IMR-90 (cell line): ENCODE measurements around the gene SARDH. TPM values are rescaled to one million over a fixed set of nuclear protein-coding genes. Genes with fewer than 3 reads are reported as not detected.

Source experiments
- ATAC-seq: fragments of 200-7000 bp; cut with Tn5 transposase; 2 replicates; pipeline ENCODE4 v1.9.1; 2020; ENCODE audit warnings: low read depth, mild to moderate bottlenecking, moderate library complexity
- BruUV-seq: library from RNA; stranded (reverse); fragments of 400-500 nt; replicated peaks from 2 replicates; lab custom pipeline; 2021; lab: Mats Ljungman, UMichigan
- CTCF ChIA-PET: fragments of 300-600 bp; formaldehyde crosslinking; extraction: SDS; loops from one replicate; lab custom pipeline; 2021; ENCODE audit warnings: antibody characterized with exemption; lab: Yijun Ruan, JAX
- POLR2A ChIA-PET: fragments of 300-600 bp; sonication (Branson Sonifier 250); formaldehyde crosslinking; loops from one replicate; lab custom pipeline; 2022; ENCODE audit warnings: antibody characterized with exemption; ENCODE audit not compliant: unreplicated experiment; lab: Charles Lee
- DNase-seq: peaks from one replicate; pipeline ENCODE4 v3.0.0; 2013
- H2AFZ ChIP-seq: replicated peaks from 2 replicates; pipeline ENCODE3; 2013; ENCODE audit warnings: low read length, mild to moderate bottlenecking; ENCODE audit not compliant: poor library complexity
- H2AK5ac ChIP-seq: 2 replicates; pipeline ENCODE4 v1.6.1; 2013; ENCODE audit warnings: low read depth, low read length, inconsistent platforms
- H2AK9ac ChIP-seq: replicated peaks from 2 replicates; pipeline ENCODE3; 2013; ENCODE audit warnings: mild to moderate bottlenecking, low read depth, low read length, moderate library complexity; ENCODE audit not compliant: poor library complexity
- H2BK120ac ChIP-seq: 2 replicates; pipeline ENCODE4 v1.6.1; 2013; ENCODE audit warnings: low read depth, low read length, inconsistent platforms
- H2BK15ac ChIP-seq: 3 replicates; pipeline ENCODE4 v1.6.1; 2013; ENCODE audit warnings: low read depth, low read length, inconsistent platforms
- H2BK20ac ChIP-seq: 2 replicates; pipeline ENCODE4 v1.6.1; 2013; ENCODE audit warnings: low read depth, mild to moderate bottlenecking, inconsistent platforms, low read length, moderate library complexity
- H2BK5ac ChIP-seq: 2 replicates; pipeline ENCODE4 v1.6.1; 2013; ENCODE audit warnings: mild to moderate bottlenecking, low read depth, low read length, inconsistent platforms; ENCODE audit not compliant: poor library complexity, severe bottlenecking
- H3K14ac ChIP-seq: replicated peaks from 2 replicates; pipeline ENCODE4 v1.6.1; 2013; ENCODE audit warnings: low read depth, low read length, inconsistent platforms
- H3K18ac ChIP-seq: 2 replicates; pipeline ENCODE4 v1.6.1; 2013; ENCODE audit warnings: low read depth, low read length, control low read depth
- H3K23ac ChIP-seq: 2 replicates; pipeline ENCODE4 v1.6.1; 2013; ENCODE audit warnings: low read depth, low read length, inconsistent platforms
- H3K27ac ChIP-seq: 2 replicates; pipeline ENCODE4 v1.5.1; 2013; ENCODE audit warnings: mild to moderate bottlenecking, control low read depth, low read length; ENCODE audit not compliant: insufficient read depth
- H3K27me3 ChIP-seq: 2 replicates; pipeline ENCODE4 v1.6.1; 2013; ENCODE audit warnings: low read length; ENCODE audit not compliant: control insufficient read depth, insufficient read depth
- H3K36me3 ChIP-seq: 2 replicates; pipeline ENCODE4 v1.6.1; 2013; ENCODE audit warnings: low read length, mixed read lengths; ENCODE audit not compliant: control insufficient read depth, insufficient read depth
- H3K4ac ChIP-seq: 2 replicates; pipeline ENCODE4 v1.6.1; 2013; ENCODE audit warnings: low read depth, low read length, inconsistent platforms
- H3K4me1 ChIP-seq: 2 replicates; pipeline ENCODE4 v1.6.1; 2013; ENCODE audit warnings: low read length, mixed read lengths; ENCODE audit not compliant: control insufficient read depth, insufficient read depth
- H3K4me2 ChIP-seq: 2 replicates; pipeline ENCODE4 v1.6.1; 2013; ENCODE audit warnings: low read depth, mild to moderate bottlenecking, control low read depth, low read length, moderate library complexity
- H3K4me3 ChIP-seq: 2 replicates; pipeline ENCODE4 v1.5.1; 2013; ENCODE audit warnings: low read depth, mild to moderate bottlenecking, control low read depth, low read length, moderate library complexity; ENCODE audit not compliant: insufficient read depth
- H3K56ac ChIP-seq: 2 replicates; pipeline ENCODE4 v1.6.1; 2013; ENCODE audit warnings: low read length, inconsistent platforms; ENCODE audit not compliant: insufficient read depth; ENCODE audit errors: extremely low read depth
- H3K79me1 ChIP-seq, 2 experiments: 2 replicates each; pipeline ENCODE4 v1.6.1; 2013; ENCODE audit warnings: low read length in 2 of 2, inconsistent platforms in 1 of 2, low read depth in 1 of 2
- H3K9ac ChIP-seq: 2 replicates; pipeline ENCODE4 v1.6.1; 2013; ENCODE audit warnings: low read depth, low read length, control low read depth
- H3K9me1 ChIP-seq: 2 replicates; pipeline ENCODE4 v1.6.1; 2013; ENCODE audit warnings: low read length, inconsistent platforms; ENCODE audit not compliant: insufficient read depth
- H3K9me3 ChIP-seq: 2 replicates; pipeline ENCODE4 v1.6.1; 2013; ENCODE audit warnings: low read length; ENCODE audit not compliant: control insufficient read depth, insufficient read depth
- H4K20me1 ChIP-seq: 2 replicates; pipeline ENCODE4 v1.6.1; 2013; ENCODE audit warnings: low read length, inconsistent platforms; ENCODE audit not compliant: insufficient read depth
- H4K5ac ChIP-seq: 2 replicates; pipeline ENCODE4 v1.6.1; 2013; ENCODE audit warnings: mild to moderate bottlenecking, low read depth, low read length, control low read depth
- H4K8ac ChIP-seq, 2 experiments: 2 replicates each; pipeline ENCODE4 v1.6.1; 2013; ENCODE audit warnings: low read depth in 2 of 2, low read length in 2 of 2, control low read depth in 1 of 2, inconsistent platforms in 1 of 2
- H4K91ac ChIP-seq: 2 replicates; pipeline ENCODE4 v1.6.1; 2013; ENCODE audit warnings: low read depth, low read length, inconsistent platforms; ENCODE audit not compliant: insufficient read depth
- CEBPB ChIP-seq: IDR thresholded peaks from 2 replicates; pipeline ENCODE4 v1.6.1; 2012; ENCODE audit warnings: low read depth, low read length, improper control_type of control experiment
- WGBS, 2 experiments: methylation state at CpG; one replicate each; pipeline versions ENCODE4 v1.1.5 to v1.1.7; 2013; ENCODE audit warnings: missing lambda C conversion rate in 2 of 2; ENCODE audit not compliant: insufficient read length in 1 of 2; ENCODE audit errors: extremely low coverage in 2 of 2; 5-methylcytosine and 5-hydroxymethylcytosine counted together
- dilution Hi-C: fragments of 300-500 bp; cut with HindIII; formaldehyde crosslinking; loops from one replicate; pipeline ENCODE4 v1.14.3; 2018; ENCODE audit warnings: low sequenced_read_pairs; ENCODE audit not compliant: unreplicated experiment
- in situ Hi-C: fragments of 300-500 bp; cut with MboI; formaldehyde crosslinking; loops from 3 replicates; pipeline ENCODE4 v1.14.3; 2019; ENCODE audit warnings: low sequenced_read_pairs, inconsistent platforms, mixed read lengths
- intact Hi-C: fragments of 100-400 bp; cut with micrococcal nuclease; formaldehyde crosslinking; loops from 2 replicates; pipeline ENCODE4 v1.10.0; 2022
- polyA plus RNA-seq, 3 experiments: library from polyadenylated mRNA; depleted of rRNA; stranded (reverse); fragments of >200 nt; gene quantifications; 2 replicates each; pipeline ENCODE4 v1.2.3, GENCODE V29; 2012; ENCODE audit warnings: low replicate concordance in 1 of 3
- total RNA-seq: library from RNA; depleted of rRNA; stranded (reverse); fragments of >200 nt; gene quantifications from 2 replicates; pipeline ENCODE4 v1.2.3, GENCODE V29; 2012

SARDH gene
- total and polyA plus RNA-seq, 2 of the 4 experiments (the other 2 are of a cell fraction), result 5.0 to 7.5 TPM

DNA sequence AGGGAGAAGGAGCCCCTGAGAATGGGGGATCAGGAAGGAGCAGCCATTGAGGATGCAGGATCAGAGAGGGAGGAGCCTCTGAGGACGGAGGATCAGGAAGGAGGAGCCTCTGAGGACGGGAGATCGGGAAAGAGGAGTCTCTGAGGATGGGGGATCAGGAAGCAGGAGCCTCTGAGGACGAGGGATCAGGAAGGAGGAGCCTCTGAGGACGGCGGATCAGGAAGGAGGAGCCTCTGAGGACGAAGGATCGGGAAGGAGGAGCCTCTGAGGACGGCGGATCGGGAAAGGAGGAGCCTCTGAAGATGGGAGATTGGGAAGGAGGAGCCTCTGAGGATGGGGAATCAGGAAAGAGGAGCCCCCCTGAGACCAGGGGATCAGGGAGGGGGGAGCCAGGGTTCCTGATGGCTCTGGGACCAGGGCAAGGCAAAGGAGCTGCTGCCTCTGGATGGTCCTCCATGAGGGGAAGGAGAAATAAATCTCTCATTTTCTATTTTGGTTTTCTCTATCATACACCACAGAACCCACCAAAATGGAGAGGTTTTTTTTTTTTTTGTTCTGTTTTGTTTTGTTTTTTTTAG is 22.6 kb upstream of the SARDH start:
- Histone ChIP-seq H2AK5ac (no peak overlapping the region), H3K9me1 (peaks cover 7% of the 10 kb centered on the region), H3K79me1 (0 out of 4 replicates have a peak, but pooled peaks cover 0 to 3% of the 10 kb centered on the region in 2 experiments), H2BK5ac (no peak overlapping the region), H3K23ac (no peak overlapping the region), H3K18ac (no peak overlapping the region), H2BK20ac (no peak overlapping the region), H2BK15ac (no peak overlapping the region), H4K5ac (no peak overlapping the region), H3K4me2 (no peak overlapping the region), H3K27me3 (no peaks in the 10 kb centered on the region), H4K91ac (no peak overlapping the region), H3K56ac (no peak overlapping the region), H2AK9ac (peak overlapping the region; percentile 23), H3K4me1 (peaks cover 3% of the 10 kb centered on the region), H3K4me3 (no peak overlapping the region), H2AFZ (no peak overlapping the region), H3K27ac (no peak overlapping the region), H4K8ac (no peak overlapping the region), H3K9ac (no peak overlapping the region), H3K9me3 (no peaks in the 10 kb centered on the region), H3K4ac (no peak overlapping the region), H2BK120ac (no peak overlapping the region), H3K36me3 (peaks cover 9% of the 10 kb centered on the region; the same call in 1 of the 2 replicates), H4K20me1 (no peaks in the 10 kb centered on the region), H3K14ac (no peak overlapping the region)
- 93% methylated on average over 5 of the region's 11 CpGs; no CpG with 5 or more reads in 1 of the 2 experiments for WGBS, 2 experiments
- ATAC-seq (no peak), DNase-seq (no peak)
- ChIA-PET CTCF (no interaction called here), POLR2A (no interaction called here)
- intact Hi-C loops, result no loop called here
- no TSS peak for BruUV-seq
- in situ Hi-C loops, result no loop called here
- no peak for TF ChIP-seq CEBPB
- dilution Hi-C loops, result no loop called here
